ENCODE data around the gene MAP2.
"Not testable (repeated sequence)": the region's sequence is repeated elsewhere in the genome, so short reads cannot be mapped to it uniquely, and the experiment has no call there.

The MAP2 gene

DNA sequence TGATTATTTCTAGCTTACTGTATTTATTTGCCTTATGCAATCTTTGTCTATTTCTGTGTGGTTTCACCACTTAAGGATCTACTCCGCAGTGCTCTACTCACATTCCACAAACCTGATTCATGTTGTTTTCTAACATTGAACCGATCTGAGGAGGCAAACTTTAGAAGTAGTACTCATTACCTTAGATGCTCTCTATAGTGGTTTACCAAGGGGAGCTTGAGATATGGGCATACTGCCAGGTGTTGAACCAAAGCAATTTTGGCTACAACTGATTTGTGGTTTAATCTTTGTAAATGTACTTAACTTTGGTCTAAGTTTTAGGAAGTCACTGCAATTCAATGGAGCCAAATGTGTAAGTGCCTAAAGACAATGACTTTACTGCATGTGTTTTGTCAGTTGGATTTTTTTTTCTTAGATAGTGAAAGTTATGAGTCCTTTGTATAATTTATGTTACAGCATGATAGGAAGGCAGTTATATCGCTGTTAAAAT, 50.1 kb downstream of the MAP2 start:
- DNase-seq (ENCODE audit: low spot score): peak; percentile 46

DNA sequence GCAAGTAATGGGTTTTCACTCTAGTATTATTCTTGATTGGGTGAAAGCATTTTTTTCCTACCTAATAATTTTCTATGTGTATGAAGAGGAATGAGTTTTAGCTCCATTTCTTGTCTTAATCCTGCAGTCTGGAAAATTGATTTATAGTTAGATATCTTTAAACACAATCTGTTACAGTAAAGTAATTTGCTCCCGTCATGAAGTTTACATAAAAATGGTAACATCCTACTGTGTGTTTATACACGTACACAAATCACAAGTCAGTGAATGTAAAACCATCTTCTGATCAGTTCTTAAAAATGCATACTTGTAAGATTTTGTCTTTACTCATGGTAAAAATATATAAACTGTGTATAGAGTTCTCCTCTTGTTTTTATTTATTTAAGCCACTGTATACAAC, 51.1 kb downstream of the MAP2 start:
- no peak for DNase-seq (ENCODE audit: low spot score)

DNA sequence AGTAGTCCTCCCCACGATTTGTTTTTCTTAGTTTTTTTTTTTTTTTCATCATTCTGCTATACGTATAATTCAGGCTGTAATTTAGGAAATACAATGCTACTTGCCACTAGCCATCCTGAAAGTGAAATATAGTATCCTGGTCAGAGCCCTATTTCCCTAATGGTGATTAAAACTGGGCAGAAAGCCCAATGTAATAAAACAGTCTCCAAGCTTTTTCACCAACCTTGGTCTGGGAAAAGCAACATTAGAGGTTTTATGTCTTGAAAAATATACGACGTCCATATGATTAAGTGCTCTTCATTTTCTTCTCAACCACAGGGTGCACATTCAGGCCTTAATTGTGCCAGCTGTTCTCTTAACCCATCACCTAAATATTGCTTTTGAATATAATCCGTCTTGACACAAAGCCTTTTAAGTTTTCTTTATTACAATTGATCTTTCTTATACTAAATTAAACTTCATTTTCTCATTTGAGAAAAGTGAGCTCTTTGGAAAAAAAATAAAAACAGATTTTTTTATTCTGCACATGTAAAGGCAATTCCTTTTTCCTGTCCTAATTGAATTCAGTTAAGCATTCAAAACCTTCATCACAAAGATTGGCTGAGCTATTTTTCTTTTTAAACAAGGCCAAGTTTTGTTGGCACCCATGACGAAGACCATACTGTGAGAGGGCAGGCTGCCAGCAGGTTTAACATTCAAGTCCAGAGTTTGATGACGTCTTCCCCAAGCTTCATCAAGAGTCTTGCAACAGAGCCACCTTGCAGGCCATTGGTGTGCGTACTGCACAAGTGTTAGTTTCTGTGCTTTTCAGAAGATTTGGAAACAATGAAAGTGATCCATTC, 52.7 kb downstream of the MAP2 start:
- peak; percentile 8 for DNase-seq (ENCODE audit: low spot score)

DNA sequence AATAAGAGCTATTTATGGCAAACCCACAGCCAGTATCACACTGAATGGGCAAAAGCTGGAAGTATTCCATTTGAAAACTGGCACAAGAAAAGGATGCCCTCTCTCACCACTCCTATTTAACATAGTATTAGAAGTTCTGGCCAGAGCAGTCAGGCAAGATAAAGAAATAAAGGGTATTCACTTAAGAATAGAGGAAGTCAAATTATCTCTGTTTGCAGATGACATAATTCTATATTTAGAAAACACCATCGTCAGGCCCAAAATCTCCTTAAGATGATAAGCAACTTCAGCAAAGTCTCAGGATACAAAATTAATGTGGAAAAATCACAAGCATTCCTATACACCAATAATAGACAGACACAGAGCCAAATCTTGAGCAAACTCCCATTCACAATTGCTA, 68.4 kb downstream of the MAP2 start:
- not testable (repeated sequence) for DNase-seq (ENCODE audit: low spot score)

DNA sequence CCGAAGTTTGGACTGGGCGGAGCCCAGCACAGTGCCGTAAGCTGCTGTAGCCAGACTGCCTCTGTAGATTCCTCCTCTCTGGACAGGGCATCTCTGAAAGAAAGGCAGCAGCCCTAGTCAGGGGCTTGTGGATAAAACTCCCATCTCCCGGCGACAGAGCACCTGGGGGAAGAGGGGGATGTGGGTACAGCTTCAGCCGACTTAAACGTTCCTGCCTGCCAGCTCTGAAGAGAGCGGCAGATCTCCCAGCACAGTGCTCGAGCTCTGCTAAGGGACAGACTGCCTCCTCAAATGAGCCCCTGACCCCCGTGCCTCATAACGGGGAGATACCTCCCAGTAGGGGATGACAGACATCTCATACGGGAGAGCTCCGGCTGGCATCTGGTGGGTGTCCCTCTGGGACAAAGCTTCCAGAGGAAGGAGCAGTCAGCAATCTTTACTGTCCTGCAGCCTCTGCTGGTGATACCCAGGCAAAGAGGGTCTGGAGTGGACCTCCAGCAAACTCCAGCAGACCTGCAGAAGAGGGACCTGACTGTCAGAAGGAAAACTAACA, 71.3 kb downstream of the MAP2 start:
- DNase-seq (ENCODE audit: low spot score): peak; percentile 12

DNA sequence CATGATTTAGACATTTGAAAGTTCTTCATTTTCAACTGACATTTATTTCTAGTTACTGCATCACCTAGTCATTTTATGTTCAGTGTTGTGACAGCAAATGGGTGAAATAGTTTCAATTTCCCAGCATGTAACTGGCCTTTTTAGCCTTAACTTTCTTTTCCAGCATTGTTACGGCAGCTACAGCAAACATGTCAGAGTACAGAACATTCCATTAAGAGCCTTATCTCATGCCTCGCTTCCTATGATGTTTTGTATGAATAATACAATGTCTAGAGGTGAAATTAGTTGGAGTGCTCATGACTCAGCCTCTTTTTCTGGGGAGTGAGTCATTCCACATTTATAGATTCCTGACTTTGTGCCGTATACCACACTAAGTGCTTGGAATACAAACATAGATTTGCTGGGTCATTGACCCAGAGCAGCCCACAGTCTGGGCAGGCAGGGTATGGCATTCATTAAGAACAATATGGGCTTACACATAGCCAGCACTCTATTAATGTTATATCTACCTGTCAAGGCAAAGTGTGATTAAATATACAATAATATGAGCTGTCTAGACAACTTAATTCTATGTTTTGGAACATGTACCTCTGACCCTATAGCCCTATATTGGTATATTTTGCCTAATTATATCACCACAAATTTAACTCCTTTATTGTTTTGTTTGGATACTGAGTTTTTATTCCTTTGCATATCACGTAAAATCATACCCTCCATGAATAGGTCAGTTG, 72.2 kb downstream of the MAP2 start:
- DNase-seq (ENCODE audit: low spot score): peak; percentile 89

DNA sequence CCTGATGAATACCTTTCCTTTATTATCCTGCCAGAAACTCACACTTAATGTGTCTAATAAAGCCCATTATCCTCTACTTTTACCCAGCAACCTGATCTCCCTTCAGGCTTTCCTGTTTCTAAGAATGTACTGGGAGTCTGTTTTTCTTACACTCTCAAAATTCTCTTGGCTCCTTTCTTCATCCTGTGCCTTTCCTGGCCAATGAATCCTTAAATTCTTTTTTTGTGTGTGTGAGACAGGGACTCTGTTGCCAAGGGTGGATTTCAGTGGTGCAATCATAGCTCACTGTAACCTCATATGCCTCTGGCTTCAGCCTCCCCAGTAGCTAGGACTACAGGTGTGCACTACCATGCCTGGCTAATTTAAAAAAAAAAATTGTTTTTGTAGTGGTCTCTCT, 72.7 kb downstream of the MAP2 start:
- DNase-seq (ENCODE audit: low spot score): no peak

DNA sequence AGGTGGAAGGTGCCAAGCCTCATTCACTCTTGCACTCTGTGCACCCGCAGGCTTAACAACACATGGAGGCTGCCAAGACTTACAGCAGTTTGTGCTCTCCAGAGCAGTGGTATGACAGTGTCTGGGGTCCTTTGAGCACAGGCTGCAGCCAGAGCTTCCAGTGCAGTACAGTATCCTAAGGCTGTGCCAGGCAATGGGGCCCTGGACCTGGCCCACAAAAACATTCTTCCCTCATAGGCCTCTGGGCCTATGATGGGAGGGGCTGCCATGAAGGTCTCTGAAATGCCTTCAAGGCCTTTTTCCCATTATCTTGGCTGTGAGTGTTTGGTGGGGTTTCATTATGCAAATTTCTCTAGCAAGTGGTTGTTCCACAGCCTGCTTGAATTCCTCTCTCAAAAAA, 74.8 kb downstream of the MAP2 start:
- no peak for DNase-seq (ENCODE audit: low spot score)

DNA sequence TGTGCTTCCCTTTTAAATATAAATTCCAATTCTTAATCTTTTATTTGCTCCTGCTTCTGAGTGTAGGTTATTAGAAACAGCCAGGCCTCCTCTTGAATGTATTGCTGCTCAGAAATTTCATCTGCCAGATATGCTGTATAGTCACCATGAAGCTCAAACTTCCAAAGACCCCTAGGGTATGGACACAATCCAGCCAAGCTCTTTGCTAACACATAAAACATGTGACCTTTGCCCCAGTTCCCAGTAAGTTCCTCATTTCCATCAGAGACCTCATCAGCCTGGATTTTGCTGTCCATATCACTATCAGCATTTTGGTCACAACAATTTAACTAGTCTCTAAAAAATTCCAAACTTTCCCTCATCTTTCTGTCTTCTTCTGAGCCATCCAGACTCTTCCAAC, 75.2 kb downstream of the MAP2 start:
- DNase-seq (ENCODE audit: low spot score): no peak

DNA sequence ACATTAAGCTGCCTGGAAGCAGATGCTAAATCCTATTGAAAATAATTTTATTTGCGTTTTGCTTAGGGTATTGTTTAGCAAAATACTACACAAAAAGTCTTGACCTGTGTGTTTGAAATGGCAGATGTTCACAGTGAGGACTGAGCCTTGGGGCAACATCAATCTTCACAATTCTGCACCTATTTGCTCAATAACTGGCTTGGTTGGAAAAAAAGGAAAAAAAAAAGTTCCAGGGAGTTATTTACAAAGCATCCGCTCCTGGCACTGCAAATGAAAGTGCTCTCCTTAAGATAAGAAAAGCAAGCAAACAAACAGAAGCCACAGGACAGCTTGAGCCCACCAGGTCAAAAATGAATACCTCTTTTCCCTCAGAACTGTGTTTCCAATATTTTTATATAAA, 77.7 kb downstream of the MAP2 start:
- DNase-seq (ENCODE audit: low spot score): no peak

DNA sequence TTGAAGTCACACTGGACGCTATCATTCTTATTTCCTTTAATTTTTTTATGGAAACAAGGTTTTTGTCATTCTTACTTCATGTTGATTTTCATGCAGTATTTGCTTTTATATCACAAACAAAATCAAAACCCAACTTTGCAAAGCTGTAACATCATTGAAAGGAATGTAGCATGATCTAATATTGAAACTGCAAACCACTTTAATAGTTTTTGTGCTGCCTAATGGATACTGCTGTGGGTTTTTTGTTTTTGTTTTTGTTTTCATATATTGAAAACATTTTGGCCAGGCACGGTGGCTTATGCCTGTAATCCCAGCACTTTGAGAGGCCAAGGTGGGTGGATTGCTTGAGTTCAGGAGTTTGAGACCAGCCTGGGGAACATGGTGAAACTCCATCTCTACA, 81.6 kb downstream of the MAP2 start:
- DNase-seq (ENCODE audit: low spot score): no peak

DNA sequence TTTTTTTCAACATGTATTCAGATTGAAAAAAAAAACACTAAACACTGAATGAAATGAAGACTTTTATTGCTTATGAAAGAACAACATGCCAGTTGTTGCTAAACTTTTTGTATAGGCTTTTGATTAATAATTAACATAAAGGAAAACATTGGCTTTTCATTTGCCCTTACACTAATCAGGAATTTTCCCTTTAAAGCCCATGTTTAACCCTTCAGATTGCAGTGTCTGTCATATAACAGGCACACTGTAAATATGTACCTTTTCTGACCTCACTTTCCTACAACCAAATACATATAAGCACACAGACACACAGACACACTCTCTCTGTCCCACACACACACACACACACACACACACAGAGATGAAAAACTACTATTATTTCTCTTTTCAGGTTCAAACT, 84.4 kb downstream of the MAP2 start:
- no peak for DNase-seq (ENCODE audit: low spot score)

DNA sequence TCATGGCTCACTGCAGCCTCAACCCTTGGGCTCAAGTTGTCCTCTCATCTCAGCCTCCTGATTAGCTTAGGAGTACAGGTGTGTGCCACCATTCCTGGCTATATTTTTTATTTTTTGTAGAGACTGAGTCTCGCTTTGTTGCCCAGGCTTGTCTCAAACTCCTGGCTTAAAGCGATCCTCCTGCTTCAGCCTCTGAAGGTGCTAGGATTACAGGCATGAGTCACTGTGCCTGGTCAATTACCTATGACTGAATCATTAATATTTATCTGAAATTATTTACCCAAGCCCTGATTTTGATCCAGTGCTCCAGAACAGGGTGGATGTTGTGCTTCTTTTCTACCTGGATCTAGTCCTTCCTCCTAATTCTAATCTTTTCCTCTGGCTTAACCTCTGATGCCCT, 87.8 kb downstream of the MAP2 start:
- DNase-seq (ENCODE audit: low spot score): no peak

DNA sequence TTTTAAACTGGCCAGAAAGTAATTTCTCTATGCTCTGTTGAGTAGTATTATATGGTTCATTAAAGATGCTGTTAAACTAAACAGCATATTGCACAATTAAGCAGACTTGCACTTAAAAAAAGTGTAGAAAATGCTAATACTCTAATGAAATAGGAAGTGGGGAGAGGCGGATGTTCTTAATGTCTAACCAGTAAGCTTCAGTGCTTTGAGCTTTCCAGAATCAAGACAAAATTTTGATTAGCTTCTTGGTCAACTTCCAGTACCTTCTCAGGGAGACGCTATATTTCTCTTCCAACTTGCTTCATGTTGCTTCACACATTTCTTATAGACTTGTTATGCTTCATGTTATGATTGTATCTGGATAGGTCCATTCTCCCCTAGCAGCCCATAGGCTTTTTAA, 89.1 kb downstream of the MAP2 start:
- DNase-seq (ENCODE audit: low spot score): no peak

DNA sequence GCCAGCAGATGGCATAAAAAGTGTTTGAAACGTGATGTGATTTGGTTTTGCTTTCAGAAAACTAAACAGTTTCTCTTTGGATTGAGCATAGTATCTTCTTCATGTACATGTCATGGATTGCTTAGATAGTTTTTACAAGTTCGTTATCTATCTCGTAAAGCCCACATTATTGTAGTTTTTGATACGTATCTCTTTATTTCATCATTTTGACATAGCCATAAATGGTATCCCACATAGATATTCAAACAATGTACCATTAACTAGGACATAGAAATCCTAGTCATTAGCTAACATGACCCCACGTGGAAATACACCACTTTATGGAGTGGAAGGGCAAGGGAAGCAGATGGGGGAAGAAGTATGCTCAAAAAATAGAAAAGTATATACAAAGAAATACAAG, 93.6 kb downstream of the MAP2 start:
- DNase-seq (ENCODE audit: low spot score): no peak

DNA sequence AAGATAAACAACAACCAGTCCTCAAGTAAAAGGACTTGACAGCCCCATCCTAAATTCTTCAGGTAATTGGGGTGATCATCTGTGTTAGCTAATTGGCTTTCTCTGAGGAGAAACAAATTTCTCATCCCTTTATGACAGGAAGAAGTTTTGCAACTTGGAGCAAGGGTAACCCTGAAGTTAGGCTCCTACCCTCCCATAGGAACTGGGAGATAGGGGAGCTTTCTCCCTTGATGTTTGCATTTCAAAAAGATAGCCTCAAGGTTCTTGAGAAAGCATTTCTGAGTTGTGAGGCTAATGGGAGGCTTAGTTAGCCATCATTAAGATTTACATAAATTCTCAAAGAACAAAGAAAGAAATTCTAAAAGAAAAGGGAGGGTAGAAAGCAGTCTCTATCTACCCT, 95.4 kb downstream of the MAP2 start:
- DNase-seq (ENCODE audit: low spot score): no peak

DNA sequence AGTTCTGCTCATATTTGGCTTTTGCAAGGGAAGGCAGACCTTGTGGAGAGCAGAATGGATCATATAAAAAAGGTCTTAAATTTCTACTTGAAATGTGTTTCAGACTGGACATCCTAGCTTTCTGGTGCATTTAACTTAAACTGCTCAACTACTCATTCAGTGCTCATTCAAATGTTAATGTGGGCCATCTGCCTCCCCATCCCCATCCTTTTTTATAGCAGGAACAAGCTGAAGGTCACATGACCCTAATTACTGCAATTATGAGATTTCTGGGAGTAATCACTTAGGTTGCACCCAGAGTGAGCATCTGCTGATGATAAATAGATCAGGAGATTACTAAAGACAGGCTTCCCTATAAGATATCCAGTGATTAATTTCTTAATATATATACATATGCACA, 96.1 kb downstream of the MAP2 start:
- no peak for DNase-seq (ENCODE audit: low spot score)

DNA sequence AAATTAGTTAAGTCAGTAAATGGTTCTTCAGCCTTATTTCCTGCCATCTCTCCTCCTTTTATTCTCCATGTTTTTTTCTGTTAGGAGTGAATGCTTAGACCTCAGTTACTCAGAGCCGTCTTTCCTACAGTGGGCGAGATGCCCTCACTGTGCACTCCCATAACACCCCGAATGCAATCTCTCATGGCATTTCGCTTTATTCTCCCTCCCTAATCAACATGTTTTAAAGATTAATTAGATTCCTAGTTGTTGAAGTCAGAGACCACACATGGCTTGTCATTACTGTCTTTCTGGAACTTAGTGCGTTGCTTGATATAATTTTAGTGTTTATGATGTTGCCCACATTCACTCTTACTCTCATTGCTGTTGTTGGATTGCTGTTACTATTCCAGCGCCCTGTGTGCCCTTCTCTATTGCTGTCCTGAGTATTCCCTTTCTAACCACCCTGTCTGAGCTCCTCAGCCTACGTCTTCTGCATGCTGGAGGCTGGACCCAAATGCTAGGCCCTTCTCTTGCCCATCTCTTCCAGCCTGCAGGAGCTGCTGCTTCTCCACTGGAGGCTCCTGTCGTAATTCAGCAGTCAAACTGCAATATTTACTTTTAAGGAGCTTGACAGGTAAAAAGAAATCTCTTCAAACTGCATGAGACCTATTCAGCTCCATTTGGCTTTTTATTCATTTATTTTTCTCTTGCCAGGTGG, 99.3 kb downstream of the MAP2 start:
- DNase-seq (ENCODE audit: low spot score): no peak

DNA sequence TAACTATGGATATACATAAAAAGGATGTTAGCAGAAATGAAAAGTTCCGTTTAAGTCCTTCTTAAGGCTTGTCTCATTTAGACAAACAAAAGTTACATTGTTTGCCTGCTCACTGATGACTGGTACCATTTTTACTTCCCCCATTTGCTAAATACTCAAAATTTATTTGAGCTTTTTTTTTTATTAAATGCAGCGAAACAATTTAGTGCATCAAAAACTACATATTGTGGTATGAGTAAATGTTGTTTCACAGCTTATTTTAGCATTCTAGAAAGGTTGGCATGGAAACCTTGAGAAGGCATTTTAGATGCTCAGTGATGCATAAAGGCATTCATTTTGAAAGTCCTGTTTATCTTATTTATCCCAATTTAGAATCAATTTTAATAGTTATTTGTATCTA, 100.0 kb downstream of the MAP2 start:
- DNase-seq (ENCODE audit: low spot score): no peak

DNA sequence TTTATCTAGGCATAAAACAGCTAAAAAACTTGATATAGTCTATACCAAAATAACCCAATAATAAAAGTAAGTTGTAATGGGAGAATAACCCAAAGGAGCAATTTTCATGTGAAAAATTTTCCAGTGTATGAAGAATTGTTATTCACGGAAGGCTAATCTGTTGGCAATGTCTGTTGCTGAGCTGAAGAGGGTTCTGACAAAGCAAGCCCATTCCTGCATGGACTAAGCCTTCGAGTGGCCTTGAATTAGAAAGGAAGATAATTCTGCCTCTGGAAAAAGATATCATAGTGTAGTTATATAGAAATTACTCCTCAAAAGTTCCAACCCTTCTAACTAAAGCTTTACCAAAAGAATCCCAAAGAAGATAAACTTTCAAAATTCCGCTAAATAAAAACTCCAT, 101.5 kb downstream of the MAP2 start:
- DNase-seq (ENCODE audit: low spot score): no peak

DNA sequence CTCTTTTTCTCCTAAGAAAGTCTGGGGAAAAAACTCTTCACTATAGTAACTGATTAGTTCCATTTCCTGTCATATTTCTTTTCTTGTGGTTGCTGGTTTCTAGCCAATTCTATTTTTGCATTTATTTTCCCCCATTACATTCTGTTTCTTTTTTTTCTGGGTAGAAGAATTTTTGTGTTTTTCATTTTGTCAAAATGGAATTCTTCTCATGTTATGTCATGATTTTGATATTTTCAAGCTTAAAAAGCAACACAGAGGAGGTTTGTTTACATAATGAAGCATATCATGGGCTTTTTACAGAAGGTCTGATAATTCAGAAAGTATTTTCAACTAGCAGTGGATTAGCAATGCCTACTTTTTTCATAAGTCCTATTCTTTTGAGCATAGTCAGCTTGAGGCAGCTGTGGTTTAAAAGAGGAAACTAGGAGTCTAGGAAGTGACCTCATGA, 102.0 kb downstream of the MAP2 start:
- DNase-seq (ENCODE audit: low spot score): no peak

DNA sequence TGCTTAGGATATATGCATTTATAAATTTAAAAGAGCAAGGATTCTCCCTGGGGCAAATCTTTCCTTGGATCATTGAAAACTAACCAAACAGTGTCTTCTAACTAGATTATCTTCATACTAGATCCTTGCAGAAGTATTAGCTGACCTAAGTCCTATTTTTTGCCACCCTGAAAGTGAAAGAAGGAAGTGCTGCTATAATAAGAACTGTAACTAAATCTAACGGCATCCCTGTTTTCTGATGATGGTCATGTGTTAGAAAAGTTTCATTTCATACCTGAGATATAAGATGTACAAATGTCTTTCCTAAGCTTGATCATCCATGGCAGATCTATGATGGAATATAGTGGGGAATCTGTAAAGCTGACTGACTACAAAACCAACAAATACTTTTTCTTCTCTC, 102.7 kb downstream of the MAP2 start:
- DNase-seq (ENCODE audit: low spot score): peak; percentile 6

DNA sequence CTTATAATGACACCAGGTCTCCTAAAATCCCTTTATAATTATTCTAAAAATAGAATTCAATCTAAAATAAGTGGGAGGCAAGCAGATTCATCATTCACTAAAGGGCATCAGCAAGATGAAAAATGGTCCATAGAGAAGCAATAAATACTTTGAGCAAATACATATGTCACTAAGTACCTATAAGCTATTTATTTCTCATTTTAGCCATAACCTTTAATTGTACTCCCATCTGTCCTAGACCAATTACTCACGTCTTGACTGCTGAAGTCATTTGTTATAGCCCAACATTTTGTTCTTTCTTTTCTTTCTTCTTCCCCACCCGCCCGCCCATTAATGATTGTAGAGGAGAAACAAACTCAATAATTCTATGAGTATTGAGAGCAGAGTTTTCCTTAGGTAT, 105.7 kb downstream of the MAP2 start:
- no peak for DNase-seq (ENCODE audit: low spot score)
